Smooth muscle cell of the brain vasculature (primary cell): ENCODE measurements around the gene GORASP1.

ENCODE experiments used
- DNase-seq: peaks from one replicate; pipeline ENCODE4 v3.0.0-alpha.2; 2012; ENCODE audit warnings: low read depth, low spot score

The GORASP1 gene

DNA sequence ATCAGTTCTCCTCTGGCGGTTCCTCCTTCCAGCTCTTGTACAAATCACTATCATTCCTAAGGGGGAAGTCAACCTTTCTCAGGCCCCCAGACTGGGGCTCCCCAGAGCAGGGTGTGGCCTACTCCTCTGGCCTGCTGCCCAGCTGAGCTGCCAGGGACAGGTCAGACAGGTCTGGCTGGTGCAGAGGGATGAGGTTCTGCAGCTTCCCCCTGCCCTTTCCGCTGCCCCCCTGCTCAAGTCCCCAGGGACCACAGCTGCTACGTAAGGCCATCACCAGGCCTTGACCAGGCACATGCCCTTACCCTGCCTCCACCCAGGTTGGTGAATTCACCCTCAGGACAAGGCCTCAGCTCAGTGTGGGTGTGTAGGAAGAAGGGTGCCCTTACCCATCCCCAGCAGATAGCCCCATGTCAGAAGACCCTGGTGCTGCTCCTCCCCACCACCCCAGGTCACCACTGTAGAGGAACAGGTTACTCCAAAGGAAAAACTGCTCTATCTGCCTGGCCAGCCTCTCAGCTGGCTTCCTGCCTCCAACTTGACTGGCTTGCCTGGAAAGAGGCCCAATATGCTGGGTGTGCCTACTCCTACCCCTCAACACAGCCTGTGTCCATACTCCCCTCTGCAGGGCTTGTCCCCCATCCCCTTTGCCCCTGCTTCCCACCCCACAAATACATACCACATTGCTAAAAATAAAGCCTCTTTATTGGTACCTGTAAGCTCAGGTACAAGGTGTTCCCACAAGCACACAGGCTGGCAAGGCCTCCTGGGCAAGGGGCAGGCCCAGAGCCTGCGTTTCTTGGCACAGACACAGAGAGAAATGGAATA, 34.0 kb upstream of the GORASP1 start:
- DNase-seq: no peak

DNA sequence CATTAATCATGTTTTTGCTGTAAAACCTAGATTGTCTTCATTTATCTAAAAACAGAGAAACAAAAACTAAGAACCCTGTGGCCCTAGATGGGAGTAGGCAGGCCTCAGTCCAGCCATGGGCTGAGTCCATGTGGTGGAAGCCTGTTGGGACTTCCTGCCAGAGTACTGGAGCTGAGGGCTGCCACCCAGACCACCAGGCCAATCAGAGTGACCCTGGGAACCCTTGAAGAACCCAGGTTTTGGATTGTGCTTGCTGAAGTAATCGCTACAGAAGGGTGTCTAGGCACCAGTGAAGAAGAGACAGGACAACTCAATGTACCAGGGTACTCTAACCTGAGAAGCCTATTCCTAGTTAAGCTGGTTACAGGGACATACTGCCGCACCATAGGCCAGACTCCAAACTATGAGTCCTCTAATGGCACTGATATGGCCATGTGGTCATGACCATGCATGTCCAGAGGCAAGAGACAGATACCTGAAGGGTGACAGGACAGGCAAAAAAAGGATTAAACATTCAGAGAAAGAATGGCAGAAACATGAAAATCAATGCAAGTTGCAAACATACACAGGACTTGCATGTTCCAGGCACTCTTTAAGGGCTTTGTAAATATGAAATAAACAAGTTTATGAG, 33.0 kb upstream of the GORASP1 start:
- no peak for DNase-seq

DNA sequence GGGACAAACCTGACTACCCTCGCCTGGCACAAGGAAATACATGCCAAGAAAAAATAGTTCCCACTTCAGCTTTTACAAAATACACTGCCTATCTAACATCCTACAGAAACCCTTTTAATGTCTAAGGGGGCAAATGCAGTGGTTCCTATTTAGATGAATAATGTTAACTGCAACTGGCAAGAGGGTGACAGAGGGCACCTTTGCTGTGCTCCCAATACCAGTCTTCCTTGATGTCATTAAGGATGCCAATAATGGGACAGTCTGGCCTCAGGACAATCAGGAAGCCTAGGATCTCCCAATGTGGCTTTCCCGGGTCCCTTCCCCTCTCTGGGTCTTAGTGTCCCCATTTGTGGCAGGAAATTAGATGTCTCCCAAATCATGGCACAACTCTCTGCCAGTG, 32.0 kb upstream of the GORASP1 start:
- DNase-seq: no peak

DNA sequence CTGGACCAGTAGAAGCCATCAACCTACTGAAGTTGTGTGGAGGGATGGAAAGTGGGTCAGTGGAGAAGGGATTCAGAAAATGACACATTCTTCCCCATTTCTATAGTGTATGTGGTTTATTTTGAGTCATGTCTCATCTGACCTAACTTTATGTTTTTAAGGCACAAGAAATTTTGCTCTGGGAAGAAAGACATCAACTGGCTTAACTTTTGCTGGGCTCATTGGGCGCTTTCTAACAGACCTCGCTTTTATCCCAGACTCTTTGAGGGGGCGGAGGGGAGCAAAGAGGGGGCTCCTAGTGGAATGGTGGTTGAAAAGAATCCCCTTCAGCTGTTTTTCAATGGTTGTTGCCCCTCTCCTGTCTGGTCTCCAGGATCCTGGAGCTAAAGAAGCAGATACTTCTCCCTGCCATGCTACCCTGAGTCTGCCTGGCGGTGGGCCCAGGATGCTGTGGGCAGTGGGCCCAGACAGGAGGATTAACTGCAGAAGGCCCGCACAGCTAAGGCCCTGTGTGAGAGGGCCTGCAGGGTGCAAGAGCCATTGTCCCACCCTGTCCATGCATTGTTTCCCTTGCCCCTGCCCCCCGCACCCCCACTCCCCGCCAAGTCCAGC, 31.5 kb upstream of the GORASP1 start:
- no peak for DNase-seq

DNA sequence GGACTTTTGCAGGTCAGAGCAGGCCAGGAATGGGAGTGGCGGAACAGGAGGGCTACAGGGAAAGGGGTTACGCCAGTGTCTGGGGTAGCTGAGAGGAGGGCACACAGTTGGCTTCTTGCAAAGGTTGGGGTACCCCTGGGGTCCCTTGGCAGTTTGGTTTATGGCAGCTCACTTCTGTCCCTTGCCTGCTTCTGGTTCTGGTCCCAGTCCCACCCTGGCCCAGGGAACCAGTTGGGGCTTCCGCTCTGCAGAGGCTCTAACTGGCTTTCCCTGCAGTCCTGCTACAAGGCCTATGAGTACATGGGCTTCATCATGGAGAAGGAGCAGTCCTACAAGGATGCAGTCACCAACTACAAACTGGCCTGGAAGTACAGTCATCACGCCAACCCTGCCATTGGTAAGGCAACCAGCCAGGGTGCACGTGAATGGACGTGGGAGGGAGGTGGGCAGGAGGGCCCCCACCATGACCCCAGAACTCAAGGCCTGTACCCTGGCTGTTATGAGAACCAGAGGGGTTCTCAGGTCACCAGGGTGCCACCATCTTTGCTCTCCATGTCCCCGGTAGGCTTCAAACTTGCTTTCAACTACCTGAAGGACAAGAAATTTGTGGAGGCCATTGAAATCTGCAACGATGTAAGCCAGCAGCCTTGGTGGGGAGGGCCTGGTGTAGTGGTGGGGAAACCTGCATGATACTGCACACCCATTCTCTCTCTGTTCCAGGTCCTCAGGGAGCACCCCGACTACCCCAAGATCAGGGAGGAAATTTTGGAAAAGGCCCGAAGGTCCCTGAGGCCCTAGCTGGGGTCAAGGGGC, 30.8 kb upstream of the GORASP1 start:
- DNase-seq: no peak

DNA sequence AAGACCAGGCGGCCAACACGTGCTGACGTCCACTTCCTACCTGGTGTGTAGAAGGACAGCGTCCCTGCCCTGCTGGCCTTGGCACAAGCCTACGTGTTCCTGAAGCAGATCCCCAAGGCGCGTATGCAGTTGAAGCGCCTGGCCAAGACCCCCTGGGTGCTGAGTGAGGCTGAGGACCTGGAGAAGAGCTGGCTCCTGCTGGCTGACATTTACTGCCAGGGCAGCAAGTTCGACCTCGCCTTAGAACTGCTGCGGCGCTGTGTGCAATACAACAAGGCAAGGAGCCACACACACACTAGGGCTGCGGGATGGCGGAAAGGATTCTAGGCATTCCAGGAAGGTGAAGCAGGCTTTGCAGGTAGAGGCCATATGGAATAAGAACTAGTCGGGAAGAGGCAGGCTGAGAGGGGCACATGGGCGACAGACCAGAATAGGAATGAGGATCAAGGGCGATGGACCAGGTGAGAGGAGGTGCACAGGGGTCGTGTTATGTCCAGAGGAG, 30.1 kb upstream of the GORASP1 start:
- no peak for DNase-seq

DNA sequence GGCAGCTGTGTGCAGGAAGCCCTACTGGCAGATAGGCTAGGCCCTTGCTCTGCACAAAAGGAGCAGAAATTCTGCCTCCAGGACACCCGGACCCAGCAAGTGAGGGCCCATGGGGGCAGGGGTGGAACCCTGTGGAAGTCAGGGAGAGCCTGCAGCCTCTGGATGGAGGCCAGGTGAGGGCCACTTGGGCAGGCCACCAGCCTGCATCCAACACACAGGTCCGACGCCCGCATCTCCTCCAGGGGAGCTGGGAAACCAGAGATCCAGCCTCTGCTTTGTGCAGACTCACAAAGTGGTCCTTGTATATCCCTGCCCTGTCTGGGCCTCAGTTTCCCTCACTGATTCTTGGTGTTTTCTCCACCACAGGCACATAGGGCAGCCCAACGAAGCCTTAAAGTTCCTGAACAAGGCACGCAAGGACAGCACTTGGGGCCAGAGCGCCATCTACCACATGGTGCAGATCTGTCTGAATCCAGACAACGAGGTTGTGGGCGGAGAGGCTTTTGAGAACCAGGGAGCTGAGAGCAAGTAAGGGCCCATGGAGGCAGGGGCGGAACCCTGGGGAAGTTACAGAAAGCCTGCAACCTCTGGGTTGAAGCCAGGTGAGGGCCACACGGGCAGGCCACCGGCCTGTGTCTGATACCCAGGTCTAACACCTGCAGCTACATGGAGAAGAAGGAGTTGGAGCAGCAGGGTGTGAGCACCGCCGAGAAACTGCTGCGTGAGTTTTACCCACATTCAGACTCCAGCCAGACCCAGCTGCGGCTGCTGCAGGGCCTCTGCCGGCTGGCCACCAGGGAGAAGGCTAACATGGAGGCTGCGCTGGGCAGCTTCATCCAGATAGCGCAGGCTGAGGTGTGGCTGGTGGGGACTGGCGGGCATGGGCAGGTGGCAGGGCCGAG, 29.4 kb upstream of the GORASP1 start:
- DNase-seq: no peak

DNA sequence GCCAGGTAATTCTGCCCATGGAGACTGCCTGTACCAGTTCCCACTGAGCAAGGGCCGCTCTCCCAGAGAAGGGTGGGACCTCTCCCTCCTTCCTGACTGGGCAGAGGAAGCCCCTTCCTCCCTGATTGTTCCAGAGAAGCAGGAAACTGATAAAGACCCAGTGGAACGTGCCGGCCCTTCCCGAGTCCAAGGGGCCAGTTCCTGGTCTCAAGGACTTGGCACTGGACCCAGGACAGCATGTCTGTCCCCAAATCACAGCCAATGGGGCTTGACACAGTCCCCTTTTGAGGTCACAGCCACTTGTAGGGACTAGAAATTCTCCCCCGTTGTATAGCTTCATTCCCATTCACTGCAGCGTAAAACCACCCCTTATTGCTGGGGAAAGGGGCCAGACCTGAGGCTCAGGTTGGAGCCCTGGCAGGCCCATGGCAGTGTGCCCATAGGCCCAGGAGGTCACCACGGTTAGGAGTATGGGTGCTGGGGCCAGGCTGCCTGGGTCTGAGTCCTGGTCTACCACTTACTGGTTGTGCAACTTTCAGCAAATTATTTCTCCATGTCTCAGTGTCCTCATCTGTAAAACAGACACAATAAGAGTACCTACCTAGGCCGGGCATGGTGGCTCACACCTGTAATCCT, 27.9 kb upstream of the GORASP1 start:
- no peak for DNase-seq

DNA sequence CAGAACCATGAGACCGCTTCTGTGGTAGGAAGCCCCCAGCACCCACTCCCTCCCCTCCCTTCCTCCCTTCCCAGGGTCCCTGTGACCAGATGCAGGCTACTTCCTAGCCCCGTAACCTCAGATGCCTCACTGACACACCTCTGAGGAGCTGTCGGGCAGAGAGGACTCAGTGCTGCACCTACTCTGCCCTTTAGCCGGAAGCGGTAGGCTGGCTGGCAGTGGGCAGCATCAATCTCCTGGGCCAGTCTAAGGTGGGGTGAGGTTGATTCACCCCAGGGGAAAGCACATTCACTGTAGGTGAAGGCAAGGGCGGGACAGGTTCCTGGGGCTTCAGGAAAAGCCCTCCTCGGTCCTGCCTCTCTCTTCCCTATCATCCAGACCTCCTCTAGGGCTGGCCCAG, 26.9 kb upstream of the GORASP1 start:
- no peak for DNase-seq

DNA sequence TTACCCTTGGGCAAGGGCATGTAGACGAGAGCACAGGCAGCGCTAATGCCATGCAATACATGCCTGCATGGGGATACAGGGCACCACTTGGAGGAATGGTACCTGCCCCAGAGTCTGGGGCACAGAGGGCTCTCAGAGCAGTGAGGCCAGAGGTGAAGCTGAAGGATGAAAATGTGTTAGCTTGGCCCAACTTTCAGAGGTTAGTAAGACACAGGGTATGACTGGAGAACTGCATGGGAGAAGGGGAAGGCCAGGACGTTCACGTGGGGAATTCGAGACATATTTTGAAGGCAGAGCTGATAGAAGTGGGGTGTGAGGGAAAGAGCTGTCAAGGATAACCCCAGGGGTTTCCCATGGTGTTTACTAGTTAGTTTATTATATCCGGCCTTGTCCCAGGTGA, 26.4 kb upstream of the GORASP1 start:
- DNase-seq: no peak

DNA sequence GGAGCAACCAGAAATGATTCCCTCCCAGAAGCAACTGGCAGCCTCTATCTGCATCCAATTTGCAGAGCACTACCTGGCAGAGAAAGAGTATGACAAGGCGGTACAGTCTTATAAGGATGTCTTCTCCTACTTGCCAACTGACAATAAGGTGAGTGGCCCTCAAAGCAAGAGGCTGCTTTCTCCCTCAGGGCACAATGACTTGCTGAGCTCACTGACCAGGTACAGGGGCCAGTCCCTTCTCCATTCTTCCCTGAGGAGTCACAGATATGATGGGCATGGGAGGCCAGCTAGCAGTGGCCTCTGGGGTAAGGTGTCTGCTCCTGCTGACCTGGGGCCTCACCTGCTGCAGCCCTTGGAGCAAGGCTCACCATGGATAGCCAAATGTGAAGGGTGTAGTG, 25.7 kb upstream of the GORASP1 start:
- DNase-seq: no peak

DNA sequence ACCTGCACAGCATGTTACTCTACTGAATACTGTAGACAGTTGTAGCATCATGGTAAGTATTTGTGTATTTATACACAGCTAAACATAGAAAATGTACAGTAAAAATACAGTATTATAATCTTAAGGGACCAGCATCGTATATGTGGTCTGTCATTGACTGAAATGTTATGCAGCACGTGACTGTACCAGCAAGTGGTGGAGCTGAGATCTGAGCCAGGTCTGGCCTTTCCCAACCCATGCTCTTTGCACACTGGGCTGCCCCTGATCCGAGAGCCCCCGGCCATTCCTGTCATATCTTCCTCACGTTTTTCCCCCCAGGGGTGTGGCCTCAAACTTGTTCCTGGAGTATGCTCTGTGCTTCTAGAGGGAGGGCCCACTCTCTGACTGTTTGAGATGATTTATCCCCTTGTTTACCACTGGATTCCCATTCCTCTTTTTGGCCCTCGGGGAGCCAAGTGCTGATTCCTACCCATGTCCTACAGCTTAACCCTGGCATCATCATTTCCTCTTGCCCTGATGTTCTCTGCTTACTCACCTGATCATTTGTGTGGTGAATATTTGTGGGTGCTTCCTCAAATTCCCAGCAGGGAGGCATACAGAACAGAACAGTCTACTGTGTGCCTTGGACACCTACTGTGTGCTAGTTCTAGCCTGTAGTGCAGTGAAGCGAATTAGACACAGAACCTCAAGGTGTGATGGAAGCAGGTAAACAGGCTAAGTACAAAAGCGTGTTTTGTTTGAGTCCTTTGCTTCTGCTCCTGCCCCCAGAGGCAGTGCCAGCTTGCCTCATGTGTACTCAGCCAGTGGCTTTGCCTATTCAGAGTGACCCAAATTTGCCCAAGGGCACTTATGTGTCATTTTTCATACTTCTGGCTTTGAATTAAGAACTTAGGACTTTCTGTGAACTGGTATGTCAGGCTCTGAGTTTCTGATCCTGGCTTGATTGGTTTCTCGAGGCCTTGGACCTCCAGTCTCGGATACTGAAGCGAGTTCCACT, 25.0 kb upstream of the GORASP1 start:
- no peak for DNase-seq

DNA sequence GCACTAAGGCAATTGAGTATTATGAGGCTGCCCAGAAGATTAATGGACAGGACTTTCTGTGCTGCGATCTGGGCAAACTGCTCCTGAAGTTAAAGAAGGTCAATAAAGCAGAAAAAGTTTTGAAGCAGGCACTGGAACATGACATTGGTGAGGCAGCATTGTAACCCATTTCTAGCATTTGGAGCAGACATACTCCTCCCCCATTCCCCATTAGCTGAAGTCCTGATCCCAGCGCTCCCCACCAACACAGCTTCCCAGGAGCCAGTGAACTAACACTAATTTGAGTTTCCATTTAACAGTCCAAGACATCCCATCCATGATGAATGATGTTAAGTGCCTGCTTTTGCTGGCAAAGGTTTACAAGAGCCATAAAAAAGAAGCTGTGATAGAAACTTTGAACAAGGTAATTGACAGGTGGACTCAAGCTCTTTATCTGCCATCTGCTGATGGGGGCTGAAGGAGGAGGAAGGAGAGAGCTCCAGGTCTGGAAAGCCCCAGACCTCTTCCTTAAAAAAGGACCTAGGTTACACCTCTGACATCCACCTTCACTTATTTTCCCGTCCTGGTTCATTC, 23.4 kb upstream of the GORASP1 start:
- DNase-seq: no peak

DNA sequence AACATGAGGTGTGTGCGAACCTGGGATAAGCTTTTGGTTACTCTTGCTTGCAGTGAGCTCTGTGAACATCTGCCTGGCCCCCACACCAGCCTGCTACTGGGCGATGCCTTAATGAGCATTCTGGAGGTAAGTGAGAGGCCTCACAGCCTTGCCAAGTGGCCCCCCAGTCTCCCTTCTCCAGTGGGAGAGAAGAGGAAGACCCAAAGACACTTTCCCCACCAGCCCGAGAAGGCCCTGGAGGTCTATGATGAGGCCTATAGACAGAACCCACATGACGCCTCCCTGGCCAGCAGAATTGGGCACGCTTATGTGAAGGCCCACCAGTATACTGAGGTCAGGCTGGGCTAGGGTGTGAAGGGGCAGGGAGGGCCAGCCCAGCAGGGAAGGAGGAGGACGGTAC, 22.6 kb upstream of the GORASP1 start:
- no peak for DNase-seq

DNA sequence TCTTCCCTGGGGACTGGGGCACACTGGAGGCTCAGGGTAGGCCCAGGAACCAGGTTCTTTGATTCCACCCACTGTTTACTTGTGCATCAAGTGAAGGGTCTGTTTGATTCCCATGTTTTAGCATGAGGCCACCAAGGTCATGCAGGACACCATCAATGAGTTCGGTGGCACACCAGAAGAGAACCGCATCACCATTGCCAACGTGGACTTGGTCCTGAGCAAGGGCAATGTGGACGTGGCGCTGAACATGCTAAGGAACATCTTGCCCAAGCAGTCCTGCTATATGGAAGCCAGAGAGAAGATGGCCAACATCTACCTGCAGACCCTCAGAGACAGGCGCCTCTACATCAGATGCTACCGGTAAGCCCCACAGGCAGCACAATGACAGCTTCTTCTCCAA, 21.5 kb upstream of the GORASP1 start:
- DNase-seq: no peak

DNA sequence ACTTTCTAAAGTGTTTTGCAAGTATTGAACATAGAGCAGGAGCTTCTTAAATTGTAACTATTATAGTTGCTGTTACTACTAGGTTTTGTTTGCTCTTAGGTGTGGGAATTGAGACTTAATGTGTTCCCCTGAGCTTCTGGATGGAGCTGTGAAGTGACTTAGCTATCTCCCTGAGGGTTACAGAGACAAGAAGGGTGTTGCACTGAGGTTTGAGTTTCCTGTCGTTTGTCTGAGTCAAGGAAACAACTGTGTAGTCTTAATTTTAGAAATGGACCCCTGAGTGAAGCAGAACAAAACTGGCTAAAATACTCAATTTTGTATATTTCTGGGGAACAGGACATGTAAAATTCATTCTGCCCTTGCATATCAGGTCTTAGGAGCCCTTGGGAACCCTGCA, 20.5 kb upstream of the GORASP1 start:
- no peak for DNase-seq

DNA sequence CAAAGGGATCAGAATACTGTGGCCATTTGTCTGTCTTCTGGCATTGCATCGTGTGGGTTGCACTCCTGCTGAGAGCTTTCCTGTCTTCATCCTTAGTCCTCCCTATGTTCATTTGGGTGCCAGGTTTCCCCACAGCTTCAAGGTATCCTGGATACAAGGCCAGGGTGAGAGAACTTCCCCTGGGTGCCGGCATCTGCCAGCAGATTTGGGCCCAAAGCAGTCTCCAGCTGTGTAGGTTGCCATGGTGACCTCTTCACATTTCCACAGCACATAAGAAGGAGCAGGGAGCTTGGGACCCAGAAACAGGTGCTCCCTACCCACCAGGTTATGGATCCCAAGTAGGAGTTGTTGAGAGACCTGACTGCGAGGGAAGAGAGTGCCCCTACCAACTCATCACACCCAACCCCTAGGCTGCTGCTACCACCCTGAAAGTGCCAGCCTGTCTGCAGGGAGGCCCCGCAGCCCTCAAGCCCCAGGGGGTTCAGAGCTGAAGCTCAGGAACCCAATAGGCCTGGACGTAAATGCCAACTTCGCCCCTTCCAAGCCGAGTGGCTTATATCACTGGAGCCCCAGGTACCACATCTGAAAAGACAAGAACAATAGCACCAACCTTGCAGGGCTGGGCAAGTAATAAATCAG, 20.0 kb upstream of the GORASP1 start:
- no peak for DNase-seq

DNA sequence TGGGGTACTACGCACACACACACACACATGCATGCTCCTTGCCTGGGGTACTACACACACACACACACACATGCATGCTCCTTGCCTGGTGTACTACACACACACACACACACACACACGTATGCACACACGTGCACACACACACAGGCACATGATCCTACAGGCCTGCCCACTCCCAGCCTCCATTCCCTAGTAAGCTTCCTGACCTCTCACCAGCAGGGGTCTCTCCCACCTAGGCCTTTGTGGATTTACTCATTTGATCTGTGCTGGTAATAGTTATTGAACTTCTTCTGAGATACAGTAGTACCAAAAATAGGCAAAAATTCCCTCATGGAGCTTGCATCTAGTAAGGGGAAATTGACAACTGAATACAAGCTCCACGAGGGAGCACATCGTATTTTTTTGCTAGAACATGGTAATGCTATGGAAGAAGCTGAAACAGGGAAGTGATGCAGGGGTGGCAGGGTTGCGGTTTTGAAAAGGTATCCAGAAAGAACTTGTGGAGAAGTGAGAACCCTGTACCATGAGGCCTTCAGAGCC, 19.2 kb upstream of the GORASP1 start:
- DNase-seq: no peak
